Activated T-cell treated with anti-CD3 and anti-CD28 coated beads for 4 hours (primary cell): ENCODE results near the gene IFNW1.
"Not testable (repeated sequence)": the region's sequence is repeated elsewhere in the genome, so short reads cannot be mapped to it uniquely, and the experiment has no call there.

ENCODE experiments used
- DNase-seq: peaks from one replicate; pipeline ENCODE4 v3.0.0-alpha.2; 2020

IFNW1 gene

DNA sequence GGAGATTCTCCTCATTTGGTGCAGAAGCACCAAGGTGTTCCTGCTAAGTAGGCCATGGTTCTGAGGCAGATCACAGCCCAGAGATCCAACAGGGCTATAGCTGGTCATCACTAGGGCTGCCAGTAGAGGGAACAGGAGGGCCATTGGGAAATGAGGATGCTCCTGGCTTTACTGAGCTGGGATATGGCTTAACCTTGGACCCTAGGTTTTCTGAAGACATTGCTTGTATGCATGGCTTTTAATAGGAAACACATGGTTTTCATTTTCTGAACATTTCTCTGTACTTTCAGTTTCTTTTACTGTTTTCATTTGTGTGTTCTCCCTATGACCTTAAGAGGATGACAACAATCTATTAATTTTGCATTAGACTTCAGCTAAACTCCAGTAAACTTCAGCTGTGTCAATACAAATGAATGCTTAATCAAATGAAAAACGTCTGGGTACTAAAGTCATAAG is at the start of gene IFNW1:
TSS of gene IFNW1 (minus strand) at position 406 of the 456 bp plus-strand sequence. CDS start at position 144, 262 bp downstream.
- DNase-seq, result no peak

DNA sequence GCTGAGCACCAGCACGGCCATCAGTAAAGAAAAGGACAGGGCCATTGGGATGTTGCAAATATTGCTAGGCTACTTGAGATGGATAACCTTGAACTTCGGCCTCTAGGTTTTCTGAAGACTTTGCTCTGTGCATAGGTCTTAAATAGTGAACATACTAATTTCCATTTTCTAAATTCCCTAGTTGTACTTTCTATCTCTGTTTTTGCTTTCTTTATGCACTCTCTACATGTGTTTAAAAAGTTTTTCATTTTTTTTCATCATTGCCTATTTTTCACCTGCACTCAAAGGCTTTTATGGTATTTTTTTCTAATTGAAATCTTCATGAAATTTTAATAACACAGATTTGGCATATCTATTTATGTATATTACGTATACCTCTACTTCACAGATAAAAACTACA is 45.9 kb upstream of the IFNW1 start, which contains the start of gene IFNA4:
TSS of gene IFNA4 (minus strand) at position 101 of the 400 bp plus-strand sequence. CDS start at position 45, 56 bp downstream.
- DNase-seq, result not testable (repeated sequence)

DNA sequence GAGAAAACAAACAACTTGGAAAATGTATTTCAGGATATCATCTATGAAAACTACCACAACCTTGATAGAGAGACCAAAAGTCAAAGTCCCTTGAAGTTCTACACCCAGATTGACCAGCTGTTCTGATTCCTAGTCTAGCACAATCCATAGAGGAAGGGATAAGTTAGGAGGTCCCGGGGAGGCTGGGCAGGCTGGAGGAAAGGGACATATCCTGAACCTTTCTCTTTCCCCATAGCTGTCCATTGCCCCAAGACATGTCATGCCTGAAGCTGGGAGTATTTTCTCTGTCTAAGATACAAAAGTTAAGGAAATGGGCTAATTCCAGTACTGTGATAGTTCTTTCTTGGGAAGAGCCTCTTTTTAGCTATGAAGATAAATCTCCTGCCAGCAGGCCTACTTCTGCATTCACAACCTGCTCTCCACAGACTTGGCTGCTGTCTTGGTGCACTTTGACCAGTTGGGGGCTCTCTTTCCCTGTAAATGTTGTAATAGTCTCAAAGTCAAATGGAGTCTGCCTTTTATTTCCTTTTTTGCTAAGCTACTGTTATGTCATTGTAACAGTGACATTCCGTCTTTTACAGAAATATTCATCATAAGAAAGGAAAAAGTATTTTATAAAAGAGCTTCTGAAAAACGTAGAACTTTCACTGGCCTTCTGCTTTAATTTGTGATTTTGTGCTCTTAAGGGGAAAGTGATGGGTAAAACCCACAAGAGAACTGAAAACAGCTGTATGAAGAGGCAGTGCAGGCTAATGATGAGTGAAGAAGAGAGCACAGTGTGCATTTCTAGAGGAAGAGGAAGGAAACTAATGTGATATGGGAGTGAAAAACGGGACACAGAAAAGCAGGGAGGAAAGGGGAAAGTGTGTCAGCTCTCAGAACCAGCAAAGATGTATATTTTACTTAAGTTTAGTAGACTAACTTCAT is 41.4 kb upstream of the IFNW1 start:
- DNase-seq, result not testable (repeated sequence)

DNA sequence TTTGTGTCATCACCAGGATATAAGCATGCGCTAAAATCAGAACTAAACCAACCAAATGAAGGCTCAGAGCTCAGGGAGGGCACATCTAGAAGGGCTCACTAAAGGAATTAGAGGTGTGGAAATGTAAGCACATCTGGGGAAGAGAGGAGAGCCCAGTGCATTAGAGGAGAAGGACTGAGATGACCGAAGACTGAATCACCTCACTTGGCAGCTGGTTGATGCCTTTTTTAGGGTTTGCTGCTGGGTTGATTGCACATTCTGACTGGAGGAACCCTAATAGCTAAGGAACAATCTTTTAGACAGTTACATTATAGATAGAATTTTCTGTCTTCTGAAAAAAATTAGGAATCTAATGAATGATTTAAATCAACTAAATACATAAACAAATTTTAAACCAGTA is 33.0 kb upstream of the IFNW1 start:
- no peak for DNase-seq

DNA sequence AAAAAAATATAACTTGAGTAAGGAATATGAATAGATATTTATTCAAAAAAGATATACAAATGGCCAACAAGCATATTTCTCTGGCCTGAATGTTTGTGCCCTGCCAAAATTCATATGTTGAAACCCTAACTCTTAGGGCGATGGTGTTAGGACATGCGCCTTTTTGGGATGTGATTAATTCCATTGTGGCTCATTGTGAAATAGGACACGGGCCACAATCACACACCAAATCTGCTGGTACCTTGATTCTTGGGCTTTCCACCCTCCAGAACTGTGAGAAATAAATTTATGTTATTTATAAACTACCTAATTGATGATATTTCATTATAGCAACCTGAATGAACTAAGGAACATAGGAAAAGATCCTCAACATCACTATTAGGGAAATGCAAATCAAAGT is 30.5 kb upstream of the IFNW1 start:
- no peak for DNase-seq

DNA sequence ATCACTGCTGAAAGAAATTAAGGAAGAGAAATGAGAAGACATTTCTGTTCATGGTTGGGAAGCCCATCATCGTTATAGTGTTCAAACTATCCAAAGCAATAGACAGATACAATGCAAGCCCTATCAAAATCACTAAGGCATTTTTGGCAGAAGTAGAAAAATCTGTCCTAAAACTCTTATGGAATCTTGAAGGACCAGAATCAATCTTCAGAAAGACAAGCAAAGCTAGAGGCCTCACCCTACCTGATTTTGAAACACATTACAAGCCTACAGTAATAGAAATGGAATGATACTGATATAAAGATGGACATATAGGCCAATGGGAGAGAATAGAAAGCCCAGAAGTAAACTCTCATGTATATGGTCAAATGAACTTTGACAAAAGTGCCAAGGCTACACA is 29.7 kb upstream of the IFNW1 start:
- no peak for DNase-seq

DNA sequence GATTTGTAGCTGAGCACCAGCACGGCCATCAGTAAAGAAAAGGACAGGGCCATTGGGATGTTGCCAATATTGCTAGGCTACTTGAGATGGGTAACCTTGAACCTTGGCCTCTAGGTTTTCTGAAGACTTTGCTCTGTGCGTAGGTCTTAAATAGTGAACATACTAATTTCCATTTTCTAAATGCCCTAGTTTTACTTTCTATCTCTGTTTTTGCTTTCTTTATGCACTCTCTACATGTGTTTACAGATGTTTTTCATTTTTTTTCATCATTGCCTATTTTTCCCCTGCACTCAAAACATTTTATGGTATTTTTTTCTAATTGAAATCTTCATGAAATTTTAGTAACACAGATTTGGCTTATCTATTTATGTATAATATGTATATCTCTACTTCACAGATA is 24.9 kb upstream of the IFNW1 start, which contains the start of gene IFNA21:
TSS of gene IFNA21 (minus strand) at position 101 of the 400 bp plus-strand sequence. CDS start at position 53, 48 bp downstream.
- DNase-seq, result not testable (repeated sequence)

DNA sequence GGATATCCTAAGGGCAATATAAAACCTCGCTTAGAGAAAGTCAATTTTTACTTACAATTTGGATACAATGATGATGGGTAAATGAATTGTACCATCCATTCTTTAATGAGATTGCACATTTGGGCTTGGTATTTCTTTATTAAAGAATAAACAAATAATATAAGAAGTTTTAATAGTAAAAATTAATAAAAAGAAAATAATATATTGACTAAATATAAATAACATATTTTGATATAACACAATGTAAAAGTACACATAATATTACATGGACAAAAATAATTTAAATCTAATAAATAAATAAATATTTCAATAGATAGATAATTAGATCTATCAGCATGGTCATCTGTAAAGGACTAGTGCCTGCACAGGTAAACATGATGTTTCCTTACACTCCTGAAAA is 23.9 kb upstream of the IFNW1 start:
- DNase-seq, result no peak

DNA sequence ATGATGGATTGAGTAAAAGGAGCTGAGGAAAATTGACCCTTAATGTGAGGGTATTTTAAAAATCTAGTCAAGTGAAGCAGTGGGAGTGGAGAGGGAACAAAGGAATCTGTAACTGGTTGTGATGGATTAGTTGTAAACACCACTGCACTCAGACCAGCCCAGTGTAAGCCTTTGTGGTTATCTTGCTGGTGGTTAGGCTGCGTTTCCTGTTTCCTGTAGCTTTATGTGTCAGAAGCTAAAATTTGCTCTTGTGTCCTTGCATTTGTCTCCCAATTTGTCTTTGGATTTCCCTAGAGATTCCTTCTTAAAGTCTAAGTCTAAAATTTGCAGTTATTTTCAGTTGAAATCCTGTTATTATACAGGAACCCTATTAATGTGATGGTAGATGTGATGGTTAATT is 18.5 kb upstream of the IFNW1 start:
- no peak for DNase-seq

DNA sequence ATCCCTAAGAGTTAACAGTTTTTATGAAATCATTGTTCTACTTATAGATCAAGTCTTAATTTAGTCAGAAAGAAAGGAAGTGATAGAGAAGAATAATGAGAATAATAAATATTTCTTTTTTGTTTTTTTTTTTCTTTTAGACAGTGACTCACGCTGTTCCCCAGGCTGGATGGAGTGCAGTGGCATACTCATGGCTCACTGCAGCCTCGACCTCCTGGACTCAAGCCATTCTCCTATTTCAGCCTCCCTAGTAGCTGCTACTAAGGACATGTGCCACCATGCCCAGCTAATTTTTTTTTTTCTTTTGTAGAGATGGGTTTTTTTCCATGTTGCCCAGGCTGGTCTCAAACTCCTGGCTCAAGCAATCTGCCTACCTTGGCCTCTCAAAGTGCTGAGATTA is 13.9 kb upstream of the IFNW1 start:
- DNase-seq, result no peak

DNA sequence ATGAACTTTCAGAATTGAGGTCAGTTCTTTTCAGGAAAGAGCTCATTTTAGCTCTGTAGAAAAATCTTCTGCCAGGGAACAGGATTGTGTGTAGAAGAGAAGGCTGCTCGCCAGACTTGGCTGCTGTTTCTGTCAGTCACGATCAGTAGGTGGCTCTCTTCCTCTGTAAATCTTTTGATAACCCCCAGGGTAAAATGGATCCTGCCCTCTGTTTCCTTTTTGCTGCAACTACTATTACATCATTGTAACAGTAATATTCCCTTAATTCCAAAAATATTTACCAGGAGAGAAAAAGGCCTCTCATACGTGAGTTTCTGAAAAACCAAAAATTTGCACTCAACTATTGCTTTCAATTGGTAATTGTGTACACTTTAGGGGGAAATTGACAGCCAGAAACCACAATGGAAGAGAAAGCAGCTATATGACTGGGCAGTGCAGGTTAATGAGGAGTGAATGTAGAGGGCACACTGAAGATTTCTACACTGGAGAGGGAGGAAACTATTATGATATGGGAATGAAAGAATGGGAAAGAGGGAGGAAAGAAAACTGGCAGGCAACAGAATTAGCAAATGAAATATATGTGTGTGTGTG is 12.5 kb upstream of the IFNW1 start:
- no peak for DNase-seq

DNA sequence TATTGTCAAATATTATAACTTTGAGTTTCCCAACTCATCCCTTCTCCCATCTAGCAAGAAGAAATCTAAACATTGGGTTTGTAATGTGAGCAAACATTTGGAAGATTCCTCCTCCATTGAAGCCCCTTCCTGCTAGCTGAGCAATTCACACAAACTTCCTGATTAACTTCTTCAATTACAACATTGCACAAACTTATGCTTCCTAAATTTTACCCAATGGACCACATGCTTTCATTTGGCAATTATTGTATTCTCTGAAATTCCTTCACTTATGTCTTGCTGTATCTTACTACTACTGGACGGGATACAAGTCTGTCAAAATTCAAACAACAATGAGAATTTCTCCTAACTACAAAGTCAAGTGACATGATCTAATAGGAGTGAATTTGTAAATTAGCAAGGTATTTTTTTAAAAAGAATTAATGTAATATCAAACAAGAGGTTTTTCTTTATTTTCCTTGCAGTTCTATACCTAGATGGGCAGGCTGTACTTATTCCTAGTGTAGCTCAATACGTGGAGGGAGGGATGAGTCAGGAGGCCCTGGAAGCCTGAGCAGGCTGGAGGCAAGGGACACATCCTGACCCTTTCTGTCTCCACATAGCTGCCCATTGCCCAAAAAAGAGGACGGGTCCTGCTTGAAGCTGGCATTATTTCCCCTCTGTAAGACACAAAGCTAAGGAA is 11.8 kb upstream of the IFNW1 start:
- no peak for DNase-seq

DNA sequence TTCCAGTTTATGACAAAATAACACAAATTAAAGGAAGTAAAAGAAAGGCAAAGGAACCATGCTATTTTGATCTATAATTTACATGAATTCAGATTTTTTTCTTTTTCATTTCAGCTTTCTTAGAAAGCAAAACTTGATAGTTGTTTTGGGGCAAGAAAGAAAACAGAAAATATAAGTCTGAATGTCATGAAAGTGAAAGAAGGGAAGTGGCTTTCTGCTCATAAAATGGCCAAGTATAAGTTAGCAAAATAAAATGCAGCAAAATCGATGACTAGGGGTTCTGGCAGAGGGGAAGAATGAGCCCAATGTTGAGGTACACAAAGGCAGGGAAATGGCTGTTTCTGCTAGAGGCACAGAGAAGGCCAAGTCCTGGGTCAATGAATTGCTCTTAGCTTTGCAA is 3.0 kb upstream of the IFNW1 start:
- no peak for DNase-seq

DNA sequence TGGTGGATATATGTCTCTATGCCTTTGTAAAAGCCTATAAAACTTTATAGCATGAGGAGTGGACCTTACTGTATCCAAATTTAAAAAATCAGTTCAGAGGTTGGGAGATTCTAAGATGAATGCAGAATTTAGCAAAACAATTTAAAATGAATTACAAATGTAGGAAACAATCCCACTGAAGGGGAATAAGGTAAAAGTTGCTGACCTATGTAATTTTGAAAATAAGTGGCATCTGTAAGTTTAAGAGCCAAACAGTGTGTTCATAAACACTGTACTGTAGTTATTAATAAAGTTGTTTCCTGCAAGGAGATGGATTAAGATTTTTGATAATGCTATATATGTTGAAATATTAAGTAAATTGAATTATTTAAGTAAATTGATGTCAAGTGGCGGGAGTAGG is 4.6 kb downstream of the IFNW1 start:
- DNase-seq, result no peak

DNA sequence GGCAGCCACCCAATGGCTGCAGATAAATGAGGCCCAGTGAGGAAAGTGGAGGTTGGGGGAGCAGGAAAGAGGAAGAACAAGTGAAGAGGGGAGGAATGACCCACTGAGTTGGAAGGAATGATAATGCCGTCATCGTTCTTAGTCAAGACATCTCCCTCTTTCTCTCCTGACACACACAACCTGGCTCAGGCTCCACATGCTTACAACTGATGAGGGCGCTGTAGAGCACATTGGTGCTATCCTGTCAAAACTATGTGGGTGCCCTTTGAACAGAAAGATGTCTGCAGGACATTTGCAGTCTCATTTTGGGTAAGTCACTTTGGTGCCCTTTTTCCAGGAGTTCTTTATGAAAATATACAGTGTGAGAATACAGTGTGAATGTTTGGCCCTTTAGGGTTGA is 5.9 kb downstream of the IFNW1 start:
- DNase-seq, result no peak

DNA sequence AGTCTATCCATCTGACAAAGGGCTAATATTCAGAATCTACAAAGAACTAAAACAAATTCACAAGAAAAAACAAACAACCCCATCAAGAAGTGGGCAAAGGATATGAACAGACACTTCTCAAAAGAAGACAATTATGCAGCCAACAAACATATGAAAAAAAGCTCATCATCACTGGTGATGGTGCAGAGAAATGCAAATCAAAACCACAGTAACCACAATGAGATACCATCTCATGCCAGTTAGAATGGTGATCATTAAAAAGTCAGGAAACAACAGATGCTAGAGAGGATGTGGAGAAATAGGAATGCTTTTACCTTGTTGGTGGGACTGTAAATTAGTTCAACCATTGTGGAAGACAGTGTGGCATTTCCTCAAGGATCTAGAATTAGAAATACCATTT is 13.4 kb downstream of the IFNW1 start:
- DNase-seq, result not testable (repeated sequence)

DNA sequence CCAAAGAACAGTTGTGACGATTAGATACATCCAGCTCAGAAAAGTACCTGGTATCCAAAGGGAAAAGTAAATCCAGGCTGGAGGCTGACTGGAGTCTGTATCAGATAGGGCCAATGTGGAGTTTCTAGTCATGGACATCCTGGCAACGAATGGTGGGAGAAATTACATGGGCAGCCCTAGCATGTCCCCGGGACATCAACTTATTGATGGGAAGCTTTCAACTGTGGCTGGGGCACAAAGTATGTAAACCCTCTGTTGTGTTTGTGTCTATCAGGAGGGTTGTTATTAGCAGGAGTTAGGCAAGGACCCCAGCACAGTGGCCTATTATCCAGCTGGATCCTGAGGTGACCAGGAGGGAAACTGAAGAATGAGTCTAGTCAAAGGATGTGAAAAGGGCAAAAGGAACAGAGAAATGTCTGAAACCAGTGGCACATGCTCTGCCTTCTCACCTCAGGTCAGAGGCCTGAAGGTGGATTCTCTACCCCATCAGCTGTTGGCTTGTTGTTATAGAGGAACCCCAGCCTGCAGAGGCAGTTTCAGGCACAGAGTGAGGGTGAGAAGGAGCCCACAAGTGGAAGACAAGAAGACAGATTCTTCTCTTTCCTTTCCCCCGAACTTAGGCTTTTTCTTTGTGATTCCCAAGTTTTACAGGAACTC is 19.9 kb downstream of the IFNW1 start:
- DNase-seq, result no peak

DNA sequence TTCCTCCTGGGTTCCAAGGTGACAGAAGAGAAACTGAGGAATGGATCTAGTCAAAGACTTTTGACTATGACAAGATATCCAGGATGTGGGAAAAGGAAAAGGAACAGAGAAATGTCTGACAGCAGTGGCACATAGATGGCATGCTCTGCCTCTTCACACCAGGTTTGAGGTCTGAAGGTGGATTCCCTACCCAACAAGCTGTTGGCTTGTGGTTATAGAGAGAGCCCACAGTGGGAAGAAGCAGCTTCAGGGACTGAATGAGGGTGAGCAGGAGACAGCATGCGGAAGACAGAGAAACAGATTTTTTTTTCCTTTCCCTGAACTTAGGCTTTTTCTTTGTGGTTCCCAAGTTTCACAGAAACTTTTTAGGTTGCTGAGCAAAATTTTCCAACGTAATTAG is 20.6 kb downstream of the IFNW1 start:
- DNase-seq, result no peak

DNA sequence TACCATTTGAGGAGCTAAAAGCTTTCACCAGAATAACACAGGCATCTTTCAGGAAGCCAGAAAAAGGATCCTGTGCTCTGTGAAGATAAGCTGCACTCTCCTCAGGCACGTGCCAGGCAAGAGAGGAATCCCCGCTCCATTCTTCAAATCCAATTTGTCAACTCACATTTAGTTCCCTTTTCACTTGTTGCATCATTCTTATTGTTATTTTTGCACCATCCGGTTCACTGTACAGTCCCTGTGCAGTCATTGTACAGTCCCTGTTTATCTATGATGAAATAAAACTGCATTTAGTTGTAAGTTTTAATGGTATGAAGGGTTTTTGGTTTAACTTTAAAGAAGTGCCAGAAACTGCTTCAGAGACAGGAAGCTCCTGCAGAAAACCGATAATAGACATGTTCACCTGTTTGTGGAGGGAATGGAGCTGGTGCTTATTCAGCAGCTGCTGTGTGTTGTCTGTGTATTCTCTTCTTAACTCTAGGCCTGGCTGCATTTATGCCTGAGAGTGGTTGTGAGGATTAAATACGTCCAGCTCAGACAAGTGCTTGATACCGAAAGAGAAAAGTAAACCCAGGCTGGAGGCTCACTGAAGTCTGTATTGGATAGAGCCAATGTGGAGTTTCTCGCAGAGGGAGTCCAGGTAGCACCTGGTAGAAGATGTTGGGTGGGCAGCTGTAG is 22.4 kb downstream of the IFNW1 start:
- no peak for DNase-seq

DNA sequence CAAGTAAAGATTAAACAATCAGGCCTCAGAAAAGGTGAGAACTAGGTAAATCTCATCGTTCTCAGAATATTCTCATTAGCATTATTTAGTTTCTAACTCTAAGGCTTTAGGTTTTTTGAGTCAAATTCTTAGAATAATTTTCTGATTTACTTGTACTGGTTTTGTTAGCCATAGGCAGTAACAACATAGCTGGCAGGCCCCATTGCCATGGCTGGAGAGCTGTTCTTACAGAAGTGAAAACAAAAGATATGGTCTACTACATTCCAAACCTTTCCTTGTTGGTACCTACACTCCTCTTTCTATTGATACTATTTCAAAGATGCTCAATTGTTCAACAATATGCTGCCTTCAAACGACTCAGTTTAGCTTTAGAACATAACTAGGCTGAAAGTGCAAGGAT is 27.3 kb downstream of the IFNW1 start:
- no peak for DNase-seq

DNA sequence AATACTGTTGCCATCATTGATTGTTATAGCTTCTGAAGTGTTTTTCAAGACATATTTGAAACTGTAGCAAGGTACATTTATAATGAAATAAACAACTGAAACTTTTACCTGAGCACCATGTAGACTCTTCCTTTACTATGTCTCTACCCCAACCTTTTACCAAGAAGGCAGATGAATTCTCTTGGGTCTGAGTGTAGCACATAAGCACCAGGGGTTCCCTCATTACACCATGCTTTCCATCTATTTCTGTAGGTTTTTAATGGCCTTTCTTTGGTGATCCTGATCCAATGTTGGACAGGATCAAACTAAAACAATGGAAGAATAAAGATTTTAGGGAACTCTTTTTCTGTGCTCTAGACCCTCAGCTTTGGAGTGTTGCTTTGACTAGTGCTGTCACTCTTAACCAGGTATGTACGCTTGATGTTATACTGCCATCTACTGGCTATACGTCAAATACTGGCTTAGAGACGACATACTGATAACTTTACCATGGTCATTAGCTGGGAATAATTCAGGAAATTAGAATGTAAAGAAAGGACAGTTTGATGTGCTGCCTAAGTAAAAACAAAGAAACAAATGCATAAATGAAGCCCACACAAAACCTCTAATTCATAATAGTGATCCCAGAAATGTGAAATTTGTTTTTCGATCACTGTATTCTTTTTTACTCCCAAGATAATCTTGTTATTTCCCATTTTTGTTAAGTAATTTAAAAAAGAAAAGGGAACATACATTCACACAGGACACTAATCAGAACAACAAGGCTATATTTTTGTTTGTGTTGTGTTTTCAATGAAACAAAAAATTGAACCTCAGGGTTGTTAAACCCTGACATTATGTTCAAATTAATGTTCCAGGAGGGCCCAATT is 30.7 kb downstream of the IFNW1 start:
- DNase-seq, result no peak
